ENCODE measurements around the gene HAPLN3. TPM values are rescaled to one million over a fixed set of nuclear protein-coding genes. Genes with fewer than 3 reads are reported as not detected.

The HAPLN3 gene
- total and polyA plus RNA-seq, 4 donors = 0.21 to 0.51 (median 0.34) TPM

DNA sequence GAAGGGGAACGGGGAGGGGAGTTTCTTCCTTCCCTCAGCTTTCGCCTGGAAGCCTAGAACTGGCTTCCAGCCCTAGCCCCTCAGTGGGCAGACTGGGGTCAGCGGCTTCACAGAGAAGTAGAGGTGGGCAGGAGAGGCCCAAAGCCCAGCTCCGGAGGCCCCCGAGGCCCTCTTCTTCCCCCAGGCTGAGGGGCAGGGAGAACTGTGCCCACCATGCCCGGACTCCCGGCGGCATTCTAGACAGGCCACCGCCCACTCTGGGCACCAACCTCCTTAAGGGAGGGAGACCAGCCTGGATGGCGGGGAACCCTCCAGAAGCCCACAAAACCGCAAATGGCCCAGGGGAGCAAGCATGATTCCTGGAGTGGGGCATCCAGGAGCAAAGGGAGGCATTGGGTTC, 17.9 kb downstream of the HAPLN3 start:
- Histone ChIP-seq H3K9me3 (ENCODE audit: control insufficient read depth in 4 of 4, low read length in 3 of 4) (no peaks in the 10 kb centered on the region), H3K27ac (ENCODE audit: low read depth in 1 of 2, low read length in 2 of 2) (no peak overlapping the region), H3K9ac (ENCODE audit: low read depth in 1 of 2, low read length in 2 of 2) (no peak overlapping the region), H3K36me3 (ENCODE audit: control insufficient read depth in 4 of 4, insufficient read depth in 3 of 4, low read depth in 1 of 4, low read length in 3 of 4) (no peaks in the 10 kb centered on the region), H3K4me3 (ENCODE audit: low read depth in 1 of 3, low read length in 3 of 3) (no peak overlapping the region), H3K27me3 (ENCODE audit: control insufficient read depth in 4 of 4, insufficient read depth in 4 of 4, low read length in 3 of 4) (peaks cover 0 to 3% (median 0%) of the 10 kb centered on the region in 4 donors), H3K4me1 (ENCODE audit: control insufficient read depth in 4 of 4, insufficient read depth in 4 of 4, low read length in 3 of 4) (no peaks in the 10 kb centered on the region)
- TF ChIP-seq RAD21 (IDR thresholded peaks at IDR 0.05) (no peak), RXRA (IDR thresholded peaks at IDR 0.05) (no peak)
- DNase-seq (ENCODE audit: low spot score) = no peak
- WGBS = 92% methylated on average over 11 of the region's 11 CpGs

DNA sequence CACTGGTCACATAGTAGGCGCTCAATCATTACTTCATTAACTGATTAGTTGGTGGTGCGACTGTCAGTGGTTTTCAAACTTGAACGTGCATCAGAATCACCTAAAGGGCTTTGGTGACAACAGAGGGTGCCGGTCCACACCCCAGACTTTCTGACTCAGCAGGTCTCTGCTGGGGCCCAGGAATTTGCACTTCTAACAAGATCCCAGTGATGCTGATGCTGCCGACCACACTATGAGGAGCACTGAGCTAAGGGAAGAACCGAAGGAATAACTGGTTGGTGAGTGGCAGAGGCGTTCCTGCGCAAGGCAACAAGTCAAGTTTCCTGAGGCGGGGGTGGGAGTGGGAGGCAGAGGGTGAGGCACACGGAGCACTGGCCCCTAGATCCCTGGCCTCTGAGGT, 18.8 kb downstream of the HAPLN3 start:
- Histone ChIP-seq H3K27me3 (ENCODE audit: control insufficient read depth in 4 of 4, insufficient read depth in 4 of 4, low read length in 3 of 4) (peaks cover 0 to 3% (median 0%) of the 10 kb centered on the region in 4 donors), H3K9ac (ENCODE audit: low read depth in 1 of 2, low read length in 2 of 2) (no peak overlapping the region), H3K36me3 (ENCODE audit: control insufficient read depth in 4 of 4, insufficient read depth in 3 of 4, low read depth in 1 of 4, low read length in 3 of 4) (no peaks in the 10 kb centered on the region), H3K4me3 (ENCODE audit: low read depth in 1 of 3, low read length in 3 of 3) (no peak overlapping the region), H3K9me3 (ENCODE audit: control insufficient read depth in 4 of 4, low read length in 3 of 4) (no peaks in the 10 kb centered on the region), H3K4me1 (ENCODE audit: control insufficient read depth in 4 of 4, insufficient read depth in 4 of 4, low read length in 3 of 4) (no peaks in the 10 kb centered on the region), H3K27ac (ENCODE audit: low read depth in 1 of 2, low read length in 2 of 2) (no peak overlapping the region)
- TF ChIP-seq RXRA (IDR thresholded peaks at IDR 0.05) (no peak), HNF4G (IDR thresholded peaks at IDR 0.05) (no peak), GABPA (IDR thresholded peaks at IDR 0.05 in 1 of 2, conservative IDR thresholded peaks at IDR 0.05 in 1 of 2) (no peak), SP1 (IDR thresholded peaks at IDR 0.05) (no peak), FOXA1 (IDR thresholded peaks at IDR 0.05) (no peak), TAF1 (conservative IDR thresholded peaks at IDR 0.05) (no peak), HNF4A (conservative IDR thresholded peaks at IDR 0.05) (no peak), FOXA2 (IDR thresholded peaks at IDR 0.05) (no peak), NR2F2 (IDR thresholded peaks at IDR 0.05) (no peak), RAD21 (IDR thresholded peaks at IDR 0.05) (no peak)
- TF ChIP-seq, protein P1, sequence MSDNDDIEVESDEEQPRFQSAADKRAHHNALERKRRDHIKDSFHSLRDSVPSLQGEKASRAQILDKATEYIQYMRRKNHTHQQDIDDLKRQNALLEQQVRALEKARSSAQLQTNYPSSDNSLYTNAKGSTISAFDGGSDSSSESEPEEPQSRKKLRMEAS (IDR thresholded peaks at IDR 0.05) = no peak
- TF ChIP-seq, protein P2, sequence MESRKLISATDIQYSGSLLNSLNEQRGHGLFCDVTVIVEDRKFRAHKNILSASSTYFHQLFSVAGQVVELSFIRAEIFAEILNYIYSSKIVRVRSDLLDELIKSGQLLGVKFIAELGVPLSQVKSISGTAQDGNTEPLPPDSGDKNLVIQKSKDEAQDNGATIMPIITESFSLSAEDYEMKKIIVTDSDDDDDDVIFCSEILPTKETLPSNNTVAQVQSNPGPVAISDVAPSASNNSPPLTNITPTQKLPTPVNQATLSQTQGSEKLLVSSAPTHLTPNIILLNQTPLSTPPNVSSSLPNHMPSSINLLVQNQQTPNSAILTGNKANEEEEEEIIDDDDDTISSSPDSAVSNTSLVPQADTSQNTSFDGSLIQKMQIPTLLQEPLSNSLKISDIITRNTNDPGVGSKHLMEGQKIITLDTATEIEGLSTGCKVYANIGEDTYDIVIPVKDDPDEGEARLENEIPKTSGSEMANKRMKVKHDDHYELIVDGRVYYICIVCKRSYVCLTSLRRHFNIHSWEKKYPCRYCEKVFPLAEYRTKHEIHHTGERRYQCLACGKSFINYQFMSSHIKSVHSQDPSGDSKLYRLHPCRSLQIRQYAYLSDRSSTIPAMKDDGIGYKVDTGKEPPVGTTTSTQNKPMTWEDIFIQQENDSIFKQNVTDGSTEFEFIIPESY (IDR thresholded peaks at IDR 0.05) = no peak
- TF ChIP-seq, protein P3, sequence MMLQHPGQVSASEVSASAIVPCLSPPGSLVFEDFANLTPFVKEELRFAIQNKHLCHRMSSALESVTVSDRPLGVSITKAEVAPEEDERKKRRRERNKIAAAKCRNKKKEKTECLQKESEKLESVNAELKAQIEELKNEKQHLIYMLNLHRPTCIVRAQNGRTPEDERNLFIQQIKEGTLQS (IDR thresholded peaks at IDR 0.05) = no peak
- TF ChIP-seq, protein P4, sequence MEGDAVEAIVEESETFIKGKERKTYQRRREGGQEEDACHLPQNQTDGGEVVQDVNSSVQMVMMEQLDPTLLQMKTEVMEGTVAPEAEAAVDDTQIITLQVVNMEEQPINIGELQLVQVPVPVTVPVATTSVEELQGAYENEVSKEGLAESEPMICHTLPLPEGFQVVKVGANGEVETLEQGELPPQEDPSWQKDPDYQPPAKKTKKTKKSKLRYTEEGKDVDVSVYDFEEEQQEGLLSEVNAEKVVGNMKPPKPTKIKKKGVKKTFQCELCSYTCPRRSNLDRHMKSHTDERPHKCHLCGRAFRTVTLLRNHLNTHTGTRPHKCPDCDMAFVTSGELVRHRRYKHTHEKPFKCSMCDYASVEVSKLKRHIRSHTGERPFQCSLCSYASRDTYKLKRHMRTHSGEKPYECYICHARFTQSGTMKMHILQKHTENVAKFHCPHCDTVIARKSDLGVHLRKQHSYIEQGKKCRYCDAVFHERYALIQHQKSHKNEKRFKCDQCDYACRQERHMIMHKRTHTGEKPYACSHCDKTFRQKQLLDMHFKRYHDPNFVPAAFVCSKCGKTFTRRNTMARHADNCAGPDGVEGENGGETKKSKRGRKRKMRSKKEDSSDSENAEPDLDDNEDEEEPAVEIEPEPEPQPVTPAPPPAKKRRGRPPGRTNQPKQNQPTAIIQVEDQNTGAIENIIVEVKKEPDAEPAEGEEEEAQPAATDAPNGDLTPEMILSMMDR (IDR thresholded peaks at IDR 0.05; ENCODE audit: low read depth, low read length, missing input control) = no peak
- WGBS = 81% methylated on average over 10 of the region's 10 CpGs
- no peak for DNase-seq (ENCODE audit: low spot score)

DNA sequence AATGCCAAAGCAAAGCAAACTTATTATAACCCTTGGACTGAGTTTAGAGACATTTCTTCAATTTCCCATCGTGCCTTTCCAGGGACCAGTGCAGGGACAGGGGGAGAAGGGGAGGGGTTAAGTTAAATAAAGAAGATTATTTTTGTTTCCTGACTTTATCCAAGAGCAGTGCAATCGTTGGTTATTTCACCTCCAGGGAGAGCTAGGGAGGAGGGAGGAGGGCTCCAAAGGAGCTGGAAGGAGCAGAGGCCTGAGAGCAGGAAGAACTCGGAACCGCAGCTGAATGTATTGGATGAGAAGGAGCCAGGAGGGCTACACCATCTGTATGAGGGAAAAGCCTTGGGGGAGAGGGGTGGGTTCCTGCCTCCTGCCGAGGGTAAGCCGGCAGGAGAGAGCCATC, 20.7 kb downstream of the HAPLN3 start:
- Histone ChIP-seq H3K4me3 (ENCODE audit: low read depth in 1 of 3, low read length in 3 of 3) (no peak overlapping the region), H3K9ac (ENCODE audit: low read depth in 1 of 2, low read length in 2 of 2) (no peak overlapping the region)
- no peak for TF ChIP-seq JUND (IDR thresholded peaks at IDR 0.05)
- TF ChIP-seq EGR1 (IDR thresholded peaks at IDR 0.05; ENCODE audit: low read depth in 2 of 2) = no peak
- TF ChIP-seq RXRA (IDR thresholded peaks at IDR 0.05) = no peak
- TF ChIP-seq, protein P5, sequence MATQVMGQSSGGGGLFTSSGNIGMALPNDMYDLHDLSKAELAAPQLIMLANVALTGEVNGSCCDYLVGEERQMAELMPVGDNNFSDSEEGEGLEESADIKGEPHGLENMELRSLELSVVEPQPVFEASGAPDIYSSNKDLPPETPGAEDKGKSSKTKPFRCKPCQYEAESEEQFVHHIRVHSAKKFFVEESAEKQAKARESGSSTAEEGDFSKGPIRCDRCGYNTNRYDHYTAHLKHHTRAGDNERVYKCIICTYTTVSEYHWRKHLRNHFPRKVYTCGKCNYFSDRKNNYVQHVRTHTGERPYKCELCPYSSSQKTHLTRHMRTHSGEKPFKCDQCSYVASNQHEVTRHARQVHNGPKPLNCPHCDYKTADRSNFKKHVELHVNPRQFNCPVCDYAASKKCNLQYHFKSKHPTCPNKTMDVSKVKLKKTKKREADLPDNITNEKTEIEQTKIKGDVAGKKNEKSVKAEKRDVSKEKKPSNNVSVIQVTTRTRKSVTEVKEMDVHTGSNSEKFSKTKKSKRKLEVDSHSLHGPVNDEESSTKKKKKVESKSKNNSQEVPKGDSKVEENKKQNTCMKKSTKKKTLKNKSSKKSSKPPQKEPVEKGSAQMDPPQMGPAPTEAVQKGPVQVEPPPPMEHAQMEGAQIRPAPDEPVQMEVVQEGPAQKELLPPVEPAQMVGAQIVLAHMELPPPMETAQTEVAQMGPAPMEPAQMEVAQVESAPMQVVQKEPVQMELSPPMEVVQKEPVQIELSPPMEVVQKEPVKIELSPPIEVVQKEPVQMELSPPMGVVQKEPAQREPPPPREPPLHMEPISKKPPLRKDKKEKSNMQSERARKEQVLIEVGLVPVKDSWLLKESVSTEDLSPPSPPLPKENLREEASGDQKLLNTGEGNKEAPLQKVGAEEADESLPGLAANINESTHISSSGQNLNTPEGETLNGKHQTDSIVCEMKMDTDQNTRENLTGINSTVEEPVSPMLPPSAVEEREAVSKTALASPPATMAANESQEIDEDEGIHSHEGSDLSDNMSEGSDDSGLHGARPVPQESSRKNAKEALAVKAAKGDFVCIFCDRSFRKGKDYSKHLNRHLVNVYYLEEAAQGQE (IDR thresholded peaks at IDR 0.05) = no peak
- no peak for TF ChIP-seq TAF1 (conservative IDR thresholded peaks at IDR 0.05)
- TF ChIP-seq YY1 (IDR thresholded peaks at IDR 0.05) = no peak

More for the DNA sequence above, 20.7 kb downstream of the HAPLN3 start:
- whole genome bisulfite sequencing = 37% methylated on average over 6 of the region's 6 CpGs
- Histone ChIP-seq H3K4me1 (ENCODE audit: control insufficient read depth in 4 of 4, insufficient read depth in 4 of 4, low read length in 3 of 4) (no peaks in the 10 kb centered on the region), H3K27ac (ENCODE audit: low read depth in 1 of 2, low read length in 2 of 2) (no peak overlapping the region), H3K27me3 (ENCODE audit: control insufficient read depth in 4 of 4, insufficient read depth in 4 of 4, low read length in 3 of 4) (peaks cover 0 to 3% (median 0%) of the 10 kb centered on the region in 4 donors), H3K9me3 (ENCODE audit: control insufficient read depth in 4 of 4, low read length in 3 of 4) (no peaks in the 10 kb centered on the region), H3K36me3 (ENCODE audit: control insufficient read depth in 4 of 4, insufficient read depth in 3 of 4, low read depth in 1 of 4, low read length in 3 of 4) (no peaks in the 10 kb centered on the region)
- DNase-seq (ENCODE audit: low spot score) = no peak

Measured in liver (tissue), 9 donors.